ENCODE data around the gene CHRND. TPM values are rescaled to one million over a fixed set of nuclear protein-coding genes. Genes with fewer than 3 reads are reported as not detected.
A peak's percentile ranks its signal among the peaks of the same experiment; 100 is the strongest.

Gene CHRND
- total RNA-seq, 4 donors from 2014 or later = 49.1 to 119 (median 81.1) TPM

GRCh38 chr2:232551250-232551638 is 25.3 kb downstream of the CHRND start:
- peaks cover 46 to 54% of the 10 kb centered on the region in 2 donors for H3K4me1 ChIP-seq
- intact Hi-C loops (cut with DNase I; ENCODE audit: low total_unique reads) = loop anchor here (2.0 kb wide), 2 partner anchors 24 kb away; partner anchors contain the start of gene CHRND

GRCh38 chr2:232551776-232552175 is 25.8 kb downstream of the CHRND start:
- Histone ChIP-seq H3K36me3 (peaks cover 0 to 22% of the 10 kb centered on the region in 2 donors), H3K9me3 (no peaks in the 10 kb centered on the region), H3K27me3 (no peaks in the 10 kb centered on the region), H3K4me1 (peaks cover 48 to 59% of the 10 kb centered on the region in 2 donors), H3K4me3 (peak overlapping the region; percentile 70 to 100 (median 92)), H3K27ac (peak overlapping the region; percentile 95 to 100 (median 99))
- ATAC-seq (no peak), DNase-seq (no peak)
- no peak for TF ChIP-seq CTCF (IDR thresholded peaks at IDR 0.05 in 4 of 5, conservative IDR thresholded peaks at IDR 0.05 in 1 of 5)
- no peak for TF ChIP-seq POLR2A (IDR thresholded peaks at IDR 0.05)
- intact Hi-C loops (cut with DNase I; ENCODE audit: low total_unique reads) (loop anchor here (2.0 kb wide), 2 partner anchors 23 to 25 kb away; partner anchors contain the start of gene CHRND), in situ Hi-C loops (cut with MboI; ENCODE audit: low sequenced_read_pairs in 4 of 4) (no loop called here)

More at GRCh38 chr2:232551250-232551638, 25.3 kb downstream of the CHRND start:
- Histone ChIP-seq H3K27me3 (no peaks in the 10 kb centered on the region), H3K9me3 (no peaks in the 10 kb centered on the region), H3K36me3 (peaks cover 0 to 16% of the 10 kb centered on the region in 2 donors), H3K27ac (peak overlapping the region; percentile 95 to 100 (median 99)), H3K4me3 (peak overlapping the region; percentile 70 to 100 (median 92))
- TF ChIP-seq POLR2A (IDR thresholded peaks at IDR 0.05) (no peak), CTCF (IDR thresholded peaks at IDR 0.05 in 4 of 5, conservative IDR thresholded peaks at IDR 0.05 in 1 of 5) (no peak)
- ATAC-seq = peak in 1 of 2 donors; percentile 30
- no peak for DNase-seq
- in situ Hi-C loops (cut with MboI; ENCODE audit: low sequenced_read_pairs in 4 of 4) = no loop called here

DNA sequence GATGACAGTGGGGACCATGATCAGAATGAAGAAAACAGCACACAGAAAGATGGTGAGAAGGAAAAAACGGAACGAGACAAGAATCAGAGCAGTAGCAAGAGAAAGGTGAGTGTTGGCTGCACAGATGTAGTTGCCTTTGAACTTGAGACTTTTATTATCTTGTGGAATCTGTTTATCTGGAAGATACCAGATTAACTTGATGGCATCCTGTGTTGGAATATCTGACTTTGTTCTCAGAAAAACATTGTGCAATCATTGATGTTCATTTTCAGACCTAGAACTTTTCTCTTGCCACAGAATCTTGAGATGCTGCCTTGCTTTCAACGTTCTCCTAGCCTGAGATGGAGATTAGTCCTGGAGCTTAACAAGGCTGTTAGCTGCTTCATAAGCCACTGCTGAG is 30.5 kb downstream of the CHRND start:
- Histone ChIP-seq H3K27me3 (no peaks in the 10 kb centered on the region), H3K9me3 (no peaks in the 10 kb centered on the region), H3K36me3 (peaks cover 0 to 58% of the 10 kb centered on the region in 2 donors), H3K27ac (peak overlapping the region in 2 of 4 donors; percentile 32 to 48), H3K4me1 (peaks cover 39 to 41% of the 10 kb centered on the region in 2 donors), H3K4me3 (no peak overlapping the region)
- intact Hi-C loops (cut with DNase I; ENCODE audit: low total_unique reads) (no loop called here), in situ Hi-C loops (cut with MboI; ENCODE audit: low sequenced_read_pairs in 4 of 4) (no loop called here)
- ATAC-seq (no peak), DNase-seq (no peak)
- no peak for TF ChIP-seq POLR2A (IDR thresholded peaks at IDR 0.05)
- no peak for TF ChIP-seq CTCF (IDR thresholded peaks at IDR 0.05 in 4 of 5, conservative IDR thresholded peaks at IDR 0.05 in 1 of 5)

GRCh38 chr2:232562515-232563151 is 36.7 kb downstream of the CHRND start:
- in situ Hi-C loops (cut with MboI; ENCODE audit: low sequenced_read_pairs in 4 of 4) (no loop called here), intact Hi-C loops (cut with DNase I; ENCODE audit: low total_unique reads) (no loop called here)
- peaks cover 0 to 14% of the 10 kb centered on the region in 2 donors for H3K4me1 ChIP-seq
- TF ChIP-seq POLR2A (IDR thresholded peaks at IDR 0.05) (no peak), CTCF (IDR thresholded peaks at IDR 0.05 in 4 of 5, conservative IDR thresholded peaks at IDR 0.05 in 1 of 5) (no peak)
- no peaks in the 10 kb centered on the region for H3K9me3 ChIP-seq
- no peaks in the 10 kb centered on the region for H3K27me3 ChIP-seq
- peaks cover 0 to 88% of the 10 kb centered on the region in 2 donors for H3K36me3 ChIP-seq
- H3K27ac ChIP-seq = no peak overlapping the region
- ATAC-seq (no peak), DNase-seq (no peak)
- H3K4me3 ChIP-seq = no peak overlapping the region
